K562 (cell line): Measurements from ENCODE around the gene IQSEC3. TPM values are rescaled to one million over a fixed set of nuclear protein-coding genes. Genes with fewer than 3 reads are reported as not detected.

Experiments used
- ATAC-seq: fragments of 200-7000 bp; cut with Tn5 transposase; 3 replicates; pipeline ENCODE4 v1.9.1; 2020; ENCODE audit warnings: moderate library complexity
- BruUV-seq: library from RNA; stranded (reverse); fragments of 400-500 nt; replicated peaks from 2 replicates; lab custom pipeline; 2021; lab: Mats Ljungman, UMichigan
- CTCF ChIA-PET: fragments of 300-600 bp; formaldehyde crosslinking; extraction: SDS; loops from one replicate; lab custom pipeline; 2021; ENCODE audit warnings: low intra/inter-chr PET ratio; lab: Yijun Ruan, JAX
- POLR2A ChIA-PET: fragments of 300-600, 350-650 bp; sonication (Branson Sonifier 250); formaldehyde crosslinking; extraction: SDS; loops from one replicate; lab custom pipeline; 2021; ENCODE audit warnings: antibody characterized with exemption, inconsistent platforms; lab: Yijun Ruan, JAX
- DNase-seq, 4 experiments: peaks; one replicate each; pipeline versions ENCODE4 v3.0.0 to v3.0.0-alpha.2; 2011 to 2018; ENCODE audit warnings: low spot score in 3 of 4, mixed read lengths in 3 of 4; ENCODE audit errors: extremely low read depth in 1 of 4
- FAIRE-seq: peaks from 2 replicates; lab custom pipeline; 2011; peaks lifted over from hg19 to GRCh38; lab: Jason Lieb, UNC
- H2AFZ ChIP-seq: 2 replicates; pipeline ENCODE4 v1.6.0; 2011; ENCODE audit warnings: low read depth, low read length, control low read depth, inconsistent platforms
- H3K27ac ChIP-seq: fragments of 200-600 bp; 3 replicates; pipeline ENCODE4 v1.8.0; 2011; ENCODE audit warnings: low read depth, mild to moderate bottlenecking, control low read depth, inconsistent platforms, low read length, moderate library complexity, mixed read lengths; ENCODE audit errors: extremely low read depth
- H3K27me3 ChIP-seq, 2 experiments: fragments of 300-600 bp in 1 of 2; 2 replicates in 1 of 2; 3 replicates in 1 of 2; pipeline versions ENCODE4 v1.6.0 to v1.8.0; 2011; ENCODE audit warnings: inconsistent platforms in 2 of 2, low read length in 2 of 2, mild to moderate bottlenecking in 1 of 2, mixed read lengths in 1 of 2, moderate library complexity in 1 of 2; ENCODE audit not compliant: control insufficient read depth in 2 of 2, insufficient read depth in 2 of 2
- H3K36me3 ChIP-seq: fragments of 300-600 bp; 3 replicates; pipeline ENCODE4 v1.8.0; 2011; ENCODE audit warnings: mild to moderate bottlenecking, low read length, inconsistent platforms; ENCODE audit not compliant: control insufficient read depth, insufficient read depth
- H3K4me1 ChIP-seq, 2 experiments: fragments of 200-600 bp in 1 of 2; replicated peaks in 1 of 2; 2 replicates in 1 of 2; 3 replicates in 1 of 2; pipeline versions ENCODE4 v1.5.1 to v1.8.0; 2011; ENCODE audit warnings: inconsistent platforms in 2 of 2, low read length in 2 of 2, mild to moderate bottlenecking in 1 of 2, mixed read lengths in 1 of 2, moderate library complexity in 1 of 2; ENCODE audit not compliant: control insufficient read depth in 2 of 2, insufficient read depth in 2 of 2
- H3K4me2 ChIP-seq: 2 replicates; pipeline ENCODE4 v1.6.1; 2011; ENCODE audit warnings: low read length, control low read depth, inconsistent platforms, mixed read lengths; ENCODE audit not compliant: insufficient read depth
- H3K4me3 ChIP-seq: fragments of 200-600 bp; sonication (generic), shearing (Covaris generic); 2 replicates; pipeline ENCODE4 v1.5.1; 2016; ENCODE audit warnings: control low read depth, inconsistent platforms
- H3K79me2 ChIP-seq: fragments of 200-600 bp; 3 replicates; pipeline ENCODE4 v1.8.0; 2011; ENCODE audit warnings: low read length, inconsistent platforms; ENCODE audit not compliant: control insufficient read depth, insufficient read depth
- H3K9ac ChIP-seq, 2 experiments: 2 replicates each; pipeline versions ENCODE4 v1.6.0 to v1.6.1; 2011; ENCODE audit warnings: low read depth in 2 of 2, low read length in 2 of 2, control low read depth in 1 of 2, inconsistent platforms in 1 of 2, mild to moderate bottlenecking in 1 of 2, mixed read lengths in 1 of 2; ENCODE audit not compliant: insufficient read depth in 1 of 2
- H3K9me1 ChIP-seq: one replicate; pipeline ENCODE4 v1.6.0; 2011; ENCODE audit warnings: inconsistent platforms, mild to moderate bottlenecking, low read length, moderate library complexity; ENCODE audit not compliant: control insufficient read depth, insufficient read depth
- H3K9me3 ChIP-seq: replicated peaks from 2 replicates; pipeline ENCODE4 v1.5.1; 2011; ENCODE audit warnings: low read depth, low read length, inconsistent platforms; ENCODE audit not compliant: control insufficient read depth, insufficient read depth
- H4K20me1 ChIP-seq: replicated peaks from 2 replicates; pipeline ENCODE4 v1.6.1; 2011; ENCODE audit warnings: low read length, inconsistent platforms, mixed read lengths; ENCODE audit not compliant: control insufficient read depth, insufficient read depth
- ATF1 ChIP-seq, 2 experiments: fragments of 450-650 bp in 1 of 2; IDR thresholded peaks; 2 replicates each; pipeline ENCODE4 v1.6.1; 2016; ENCODE audit warnings: missing compliant biosample characterization in 1 of 2, missing genetic modification characterization in 1 of 2
- BCOR ChIP-seq: fragments of 450-650 bp; IDR thresholded peaks from 2 replicates; pipeline ENCODE4 v1.6.1; 2016
- CBX2 ChIP-seq: fragments of 200-600 bp; sonication (generic); IDR thresholded peaks from one replicate; pipeline ENCODE4 v1.6.1; 2012; ENCODE audit warnings: mild to moderate bottlenecking, low read length, inconsistent platforms; ENCODE audit not compliant: insufficient read depth, poor library complexity, severe bottlenecking
- CHD1 ChIP-seq: fragments of 200-600 bp; sonication (generic); IDR thresholded peaks from one replicate; pipeline ENCODE4 v1.6.1; 2012; ENCODE audit warnings: mild to moderate bottlenecking, moderate library complexity, low read length, inconsistent platforms
- CHD2 ChIP-seq: IDR thresholded peaks from 2 replicates; pipeline ENCODE4 v1.6.1; 2011; ENCODE audit warnings: low read depth, low read length
- CHD4 ChIP-seq: fragments of 200-600 bp; sonication (generic); IDR thresholded peaks from 3 replicates; pipeline ENCODE4 v1.6.1; 2012; ENCODE audit warnings: low read depth, mild to moderate bottlenecking, mixed read lengths, low read length, inconsistent platforms; ENCODE audit not compliant: insufficient read depth, insufficient replicate concordance, poor library complexity, severe bottlenecking
- CTCF ChIP-seq, 3 experiments: IDR thresholded peaks in 2 of 3; conservative IDR thresholded peaks in 1 of 3; 2 replicates each; pipeline ENCODE4 v1.5.1; 2011 to 2012; ENCODE audit warnings: low read length in 3 of 3, mild to moderate bottlenecking in 3 of 3, control low read depth in 2 of 3, improper control_type of control experiment in 1 of 3, inconsistent platforms in 1 of 3, low read depth in 1 of 3, mixed read lengths in 1 of 3, moderate library complexity in 1 of 3; ENCODE audit not compliant: insufficient read depth in 2 of 3
- EZH2 ChIP-seq: IDR thresholded peaks from 2 replicates; pipeline ENCODE4 v1.6.1; 2012; ENCODE audit warnings: low read depth, mild to moderate bottlenecking, inconsistent platforms, low read length, borderline replicate concordance
- GATA2 ChIP-seq: sonication (generic); formaldehyde crosslinking; IDR thresholded peaks from 2 replicates; pipeline ENCODE4 v1.4.0; 2020; ENCODE audit warnings: mild to moderate bottlenecking, missing genetic modification reagents
- HOXB6 ChIP-seq: fragments of 250-450 bp; sonication (Bioruptor Pico); IDR thresholded peaks from 2 replicates; pipeline ENCODE4 v1.5.1; 2022; ENCODE audit warnings: mild to moderate bottlenecking, borderline replicate concordance
- MAFG ChIP-seq: fragments of 450-650 bp; conservative IDR thresholded peaks from 2 replicates; pipeline ENCODE4 v1.6.1; 2016; ENCODE audit warnings: missing genetic modification characterization, missing compliant biosample characterization
- MTF1 ChIP-seq: fragments of 250-450 bp; sonication (Bioruptor Pico); IDR thresholded peaks from 2 replicates; pipeline ENCODE4 v1.9.0; 2021; ENCODE audit warnings: moderate library complexity, mild to moderate bottlenecking, inconsistent platforms, borderline replicate concordance
- NEUROD1 ChIP-seq: fragments of 150-350 bp; IDR thresholded peaks from 2 replicates; pipeline ENCODE4 v1.6.1; 2014; ENCODE audit warnings: borderline replicate concordance, low read length, low read depth; ENCODE audit not compliant: partially characterized antibody
- NFE2L1 ChIP-seq: fragments of 450-650 bp; IDR thresholded peaks from 2 replicates; pipeline ENCODE4 v1.6.1; 2016; ENCODE audit warnings: missing genetic modification characterization, low read depth, mild to moderate bottlenecking, missing compliant biosample characterization, moderate library complexity, borderline replicate concordance
- RB1 ChIP-seq: fragments of 450-650 bp; IDR thresholded peaks from 2 replicates; pipeline ENCODE4 v1.6.1; 2017; ENCODE audit warnings: low read depth, mild to moderate bottlenecking
- TAF9B ChIP-seq: fragments of 450-650 bp; IDR thresholded peaks from 2 replicates; pipeline ENCODE4 v1.6.1; 2018; ENCODE audit warnings: mild to moderate bottlenecking; ENCODE audit not compliant: partially characterized antibody
- TBP ChIP-seq: optimal IDR thresholded peaks from 2 replicates; pipeline ENCODE3; 2011; ENCODE audit warnings: low read depth, low read length, improper control_type of control experiment
- TCF3 ChIP-seq: sonication (generic); formaldehyde crosslinking; IDR thresholded peaks from 2 replicates; pipeline ENCODE4 v1.4.0; 2020; ENCODE audit warnings: mild to moderate bottlenecking, missing genetic modification reagents
- THRAP3 ChIP-seq: fragments of 450-650 bp; IDR thresholded peaks from 2 replicates; pipeline ENCODE4 v1.6.1; 2016; ENCODE audit warnings: mild to moderate bottlenecking, inconsistent platforms, borderline replicate concordance
- TRIM28 ChIP-seq: fragments of 450-650 bp; IDR thresholded peaks from 2 replicates; pipeline ENCODE4 v1.6.1; 2017
- ZNF232 ChIP-seq: sonication (generic); formaldehyde crosslinking; IDR thresholded peaks from 2 replicates; pipeline ENCODE4 v1.8.0; 2022; ENCODE audit warnings: mild to moderate bottlenecking, missing genetic modification reagents
- ZNF561 ChIP-seq: fragments of 450-650 bp; formaldehyde crosslinking; conservative IDR thresholded peaks from 2 replicates; pipeline ENCODE4 v1.4.0; 2020; ENCODE audit warnings: mild to moderate bottlenecking, moderate library complexity
- ZNF586 ChIP-seq: fragments of 450-650 bp; formaldehyde crosslinking; conservative IDR thresholded peaks from 2 replicates; pipeline ENCODE4 v1.4.0; 2020; ENCODE audit warnings: mild to moderate bottlenecking, moderate library complexity
- WGBS: fragments of 100-300 bp; shearing (Covaris generic); methylation state at CpG from one replicate; pipeline ENCODE4 v1.1.6; 2016; ENCODE audit warnings: low coverage, mixed read lengths; ENCODE audit not compliant: insufficient coverage; ENCODE audit errors: missing lambda C conversion rate; 5-methylcytosine and 5-hydroxymethylcytosine counted together
- in situ Hi-C: fragments of 300-500 bp; cut with MboI; formaldehyde crosslinking; loops from 4 replicates; pipeline ENCODE4 v1.15.0; 2018; ENCODE audit warnings: inconsistent platforms, mixed read lengths
- intact Hi-C: fragments of 100-400 bp; cut with micrococcal nuclease; formaldehyde crosslinking; loops from 2 replicates; pipeline ENCODE4 v1.14.2; 2022
- polyA plus RNA-seq, 8 experiments: library from polyadenylated mRNA; depleted of rRNA in 4 of 8; stranded (reverse) in 5 of 8; unstranded in 3 of 8; fragments of >200 nt; fragmentation: Nextera tagmentation in 2 of 8; fragmentation: Illumina TruSeq in 1 of 8; extraction: Ambion mirVana in 2 of 8; extraction: Trizol in 1 of 8; gene quantifications; 2 replicates each; pipeline versions ENCODE4 v1.2.1 to v1.2.3, GENCODE V29; 2011 to 2014; ENCODE audit warnings: inconsistent platforms in 1 of 8, missing spikeins in 1 of 8
- total RNA-seq, 7 experiments: library from RNA; depleted of rRNA in 6 of 7; stranded (reverse); fragments of >200 nt in 6 of 7; fragmentation: Illumina TruSeq in 2 of 7; extraction: Trizol in 2 of 7; gene quantifications; 2 replicates each; pipeline versions ENCODE4 v1.2.1 to v1.2.3, GENCODE V29; 2011 to 2021; ENCODE audit warnings: low replicate concordance in 1 of 7

The IQSEC3 gene
- total and polyA plus RNA-seq, 9 of the 15 experiments (the other 6 are each of a cell fraction or from before 2014, with no cell fraction given): under 0.01 to 0.25 (median 0.08) TPM; not detected in 3

- Histone ChIP-seq H3K9me3 (no peaks in the 10 kb centered on the region), H3K27ac (no peak overlapping the region), H3K4me3 (no peak overlapping the region), H3K9ac (no peak overlapping the region), H4K20me1 (no peaks in the 10 kb centered on the region), H3K4me1 (no peaks in the 10 kb centered on the region; a peak in 1 of 5 replicates), H3K36me3 (no peaks in the 10 kb centered on the region), H3K79me2 (no peaks in the 10 kb centered on the region), H2AFZ (no peak overlapping the region), H3K4me2 (no peak overlapping the region), H3K9me1 (no peaks in the 10 kb centered on the region), H3K27me3 (peaks cover 30 to 73% of the 10 kb centered on the region in 2 experiments)
- intact Hi-C loops: no loop called here
- POLR2A ChIA-PET: interaction anchor here (0.6 kb wide), 1 partner anchor 38 kb away, joined by 3 read pairs; no protein-coding TSS in a partner anchor
- in situ Hi-C loops: no loop called here
- BruUV-seq: no TSS peak
- DNase-seq: no peak
- no peak for ATAC-seq
- FAIRE-seq: no peak
- 8% methylated on average over 11 of the region's 16 CpGs for WGBS
- CTCF ChIA-PET: no interaction called here
- TF ChIP-seq ZNF232 (no peak), CBX2 (no peak), TBP (no peak), MTF1 (CRISPR knock-in tag) (no peak), TAF9B (no peak), NFE2L1 (no peak), TRIM28 (no peak), CTCF (IDR thresholded peaks at IDR 0.05 in 2 of 3, conservative IDR thresholded peaks at IDR 0.05 in 1 of 3; ENCODE audit: insufficient read depth in 2 of 3, low read depth in 1 of 3, low read length in 3 of 3) (no peak), ATF1 (CRISPR knock-in tag; IDR thresholded peaks at IDR 0.05) (no peak), ATF1 (tag; IDR thresholded peaks at IDR 0.05) (no peak), TCF3 (CRISPR knock-in tag) (no peak), BCOR (0 out of 2 replicates have a peak, but pooled peaks have one; percentile 11), EZH2 (no peak), NEUROD1 (no peak), CHD4 (no peak), ZNF586 (CRISPR knock-in tag) (no peak), ZNF561 (no peak), HOXB6 (no peak), RB1 (no peak), MAFG (tag) (peak; percentile 37; the same call in 1 of the 2 replicates), CHD1 (no peak), THRAP3 (no peak), CHD2 (no peak), GATA2 (CRISPR knock-in tag) (no peak)
These were observed 145.3 kb downstream of the IQSEC3 start for GRCh38 chr12:211639-212414.
